HG02973 (cell line): ENCODE results near the gene POLE.
"Not testable (repeated sequence)": the region's sequence is repeated elsewhere in the genome, so short reads cannot be mapped to it uniquely, and the experiment has no call there.

Experiments used
- ATAC-seq: cut with Tn5 transposase; IDR thresholded peaks from one replicate; pipeline ENCODE4 v1.9.1; 2021; ENCODE audit warnings: moderate library complexity; ENCODE audit not compliant: unreplicated experiment

Gene POLE

DNA sequence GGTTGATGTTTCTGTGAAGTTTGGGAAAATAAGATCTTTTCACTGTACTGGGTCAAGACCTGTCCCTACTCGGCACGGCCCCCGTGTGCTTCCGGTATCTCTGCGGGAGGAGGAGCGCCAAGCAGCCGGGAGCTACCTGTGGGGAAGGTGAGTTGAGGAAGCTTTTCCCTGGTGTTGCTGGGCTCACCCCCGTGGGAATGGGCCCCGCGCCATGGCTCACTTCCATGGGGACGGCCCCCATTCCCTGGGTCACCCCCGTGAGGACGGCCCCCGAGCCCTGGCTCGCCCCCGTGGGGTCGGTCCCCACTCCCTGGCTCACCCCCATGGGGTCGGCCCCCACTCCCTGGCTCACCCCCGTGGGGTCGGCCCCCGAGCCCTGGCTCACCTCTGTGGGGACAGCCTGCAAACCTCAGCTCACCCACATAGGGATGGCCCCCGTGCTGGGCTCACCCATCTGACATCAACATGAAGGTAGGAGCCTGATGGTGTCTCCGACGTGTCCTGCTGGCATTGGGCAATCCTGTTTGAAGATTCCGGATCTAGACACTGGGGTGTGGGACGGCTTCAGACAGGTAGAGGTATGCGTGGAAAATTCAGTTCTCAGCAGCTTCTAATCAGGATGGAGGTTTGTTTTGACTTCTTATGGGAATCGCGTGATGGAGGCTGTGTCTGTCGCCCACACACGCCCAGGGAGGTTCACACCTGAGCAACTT lies 85.8 kb downstream of the POLE start:
- ATAC-seq = no peak

DNA sequence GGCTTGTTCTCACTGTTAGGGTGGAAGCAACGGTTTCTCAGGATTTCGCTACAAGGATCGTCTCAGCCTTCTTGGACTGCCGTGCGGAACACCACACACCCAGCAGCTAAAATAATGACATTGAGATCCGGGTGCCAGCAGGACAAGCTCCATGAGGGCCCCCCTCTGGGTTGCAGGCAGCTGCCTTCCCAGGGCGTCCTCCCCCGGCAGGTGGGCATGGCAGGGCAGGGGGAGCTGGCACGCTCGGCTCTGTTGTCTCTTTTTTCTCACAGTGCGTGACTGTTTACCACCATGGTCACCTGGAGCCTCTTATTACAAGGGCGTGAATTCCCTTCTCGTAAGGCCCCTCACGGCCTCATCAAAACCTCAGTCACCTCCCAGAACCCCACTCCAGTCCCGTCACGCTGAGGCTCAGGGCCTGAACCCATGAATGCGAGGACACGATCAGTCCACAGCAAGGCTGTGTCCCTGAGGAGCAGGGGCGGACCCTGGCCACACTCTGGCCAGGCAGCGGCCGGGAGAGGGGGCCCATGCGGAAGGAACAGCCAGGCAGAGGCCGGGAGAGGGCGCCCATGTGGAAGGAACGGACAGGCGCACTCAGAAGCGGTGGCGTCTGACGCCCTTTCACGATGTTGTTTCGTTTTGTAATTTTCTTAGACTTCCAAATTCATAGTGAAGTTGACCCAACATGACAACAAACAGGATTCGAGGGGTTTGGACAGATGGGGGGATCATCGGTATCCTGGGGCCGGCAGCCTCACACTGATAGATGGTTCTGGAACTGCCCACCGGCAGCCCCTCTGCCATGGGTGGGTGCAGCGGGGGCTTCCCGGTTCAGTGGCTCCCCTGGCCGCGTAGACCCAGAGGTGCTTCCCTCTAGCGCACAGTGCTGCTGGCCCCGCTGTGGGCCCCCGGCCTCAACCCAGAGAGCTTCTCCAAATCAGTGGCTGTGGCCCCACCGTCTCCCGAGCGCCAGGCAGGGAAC lies 86.8 kb downstream of the POLE start:
- ATAC-seq = no peak

DNA sequence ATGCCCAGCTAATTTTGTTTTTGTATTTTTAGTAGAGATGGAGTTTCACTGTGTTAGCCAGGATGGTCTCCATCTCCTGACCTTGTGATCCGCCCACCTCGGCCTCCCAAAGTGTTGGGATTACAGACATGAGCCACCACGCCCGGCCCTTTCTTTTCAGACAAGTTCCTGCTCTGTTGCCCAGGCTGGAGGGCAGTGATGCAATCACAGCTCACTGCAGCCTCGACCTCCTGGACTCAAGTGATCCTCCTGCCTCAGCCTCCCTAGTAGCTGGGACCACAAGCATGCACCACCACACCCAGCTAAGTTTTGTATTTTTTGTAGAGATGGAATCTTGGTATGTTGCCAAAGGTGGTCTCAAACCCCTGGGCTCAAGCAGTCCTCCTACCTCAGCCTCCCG lies 87.6 kb downstream of the POLE start:
- ATAC-seq = not testable (repeated sequence)

DNA sequence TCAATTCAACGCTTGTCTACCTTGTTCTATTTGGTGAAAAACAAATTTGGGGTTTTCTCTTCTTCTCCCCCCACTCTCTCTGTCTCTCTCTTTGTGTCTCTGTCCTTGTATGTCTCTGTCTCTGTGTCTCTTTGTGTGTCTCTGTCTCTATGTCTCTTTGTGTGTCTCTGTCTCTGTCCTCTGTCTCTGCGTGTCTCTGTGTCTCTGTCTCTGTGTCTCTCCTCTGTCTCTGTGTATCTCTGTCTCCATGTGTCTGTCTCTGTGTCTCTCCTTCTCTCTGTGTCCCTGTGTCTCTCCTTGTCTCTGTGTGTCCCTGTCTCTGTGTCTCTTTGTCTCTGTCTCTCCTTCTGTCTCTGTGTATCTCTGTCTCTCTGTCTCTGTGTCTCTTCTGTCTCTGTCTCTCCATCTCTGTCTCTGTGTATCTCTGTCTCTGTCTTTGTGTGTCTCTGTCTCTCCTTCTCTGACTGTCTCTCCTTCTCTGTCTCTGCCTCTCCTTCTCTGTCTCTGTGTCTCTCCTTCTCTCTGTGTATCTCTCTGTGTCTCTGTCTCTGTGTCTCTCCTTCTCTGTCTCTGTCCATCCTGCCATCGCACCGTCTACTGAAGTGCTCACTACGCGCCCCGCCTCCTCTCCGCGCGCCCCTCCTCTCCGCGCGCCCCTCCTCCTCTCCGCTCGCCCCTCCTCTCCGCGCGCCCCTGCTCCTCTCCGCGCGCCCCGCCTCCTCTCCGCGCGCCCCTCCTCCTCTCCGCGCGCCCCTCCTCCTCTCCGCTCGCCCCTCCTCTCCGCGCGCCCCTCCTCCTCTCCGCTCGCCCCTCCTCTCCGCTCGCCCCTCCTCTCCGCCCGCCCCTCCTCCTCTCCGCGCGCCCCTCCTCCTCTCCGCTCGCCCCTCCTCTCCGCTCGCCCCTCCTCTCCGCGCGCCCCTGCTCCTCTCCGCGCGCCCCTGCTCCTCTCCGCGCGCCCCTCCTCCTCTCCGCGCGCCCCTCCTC lies 89.5 kb downstream of the POLE start:
- ATAC-seq = no peak

DNA sequence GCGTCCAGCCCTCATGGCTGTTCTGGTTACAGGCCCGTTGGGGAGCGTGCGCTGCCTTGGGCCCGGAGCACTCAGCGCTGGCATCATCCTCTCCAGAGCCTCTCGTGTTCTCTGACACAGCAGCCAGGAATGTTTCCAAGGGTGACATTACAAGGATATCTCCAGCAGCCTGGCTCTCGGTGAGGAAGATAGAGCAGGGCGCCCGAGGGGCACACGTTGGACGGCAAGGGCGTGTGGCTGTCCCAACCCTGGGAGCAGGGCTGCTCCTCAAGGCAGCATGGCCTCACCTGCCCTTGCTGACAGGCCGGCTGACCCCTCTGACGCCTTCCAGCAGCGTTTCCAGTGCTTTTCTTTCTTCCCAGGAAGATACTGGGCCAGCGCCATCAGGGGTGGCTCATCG lies 91.1 kb downstream of the POLE start:
- no peak for ATAC-seq

DNA sequence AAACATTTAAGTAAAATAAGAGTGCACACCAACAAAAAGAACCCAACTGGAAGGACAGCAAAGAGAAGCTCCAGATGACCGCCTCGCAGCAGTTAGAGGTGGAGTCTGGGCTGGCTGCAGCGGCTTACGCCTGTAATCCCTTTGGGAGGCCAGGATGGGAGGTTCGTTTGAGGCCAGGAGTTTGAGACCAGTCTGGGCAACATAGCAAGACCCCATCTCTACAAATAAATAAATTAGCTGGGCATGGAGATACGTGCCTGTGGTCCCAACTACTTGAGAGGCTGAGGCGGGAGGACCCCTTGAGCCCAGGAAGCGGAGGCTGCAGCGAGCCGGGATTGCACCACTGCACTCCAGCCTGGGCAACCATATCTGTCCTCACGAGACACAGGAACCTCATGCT lies 92.0 kb downstream of the POLE start:
- no peak for ATAC-seq

DNA sequence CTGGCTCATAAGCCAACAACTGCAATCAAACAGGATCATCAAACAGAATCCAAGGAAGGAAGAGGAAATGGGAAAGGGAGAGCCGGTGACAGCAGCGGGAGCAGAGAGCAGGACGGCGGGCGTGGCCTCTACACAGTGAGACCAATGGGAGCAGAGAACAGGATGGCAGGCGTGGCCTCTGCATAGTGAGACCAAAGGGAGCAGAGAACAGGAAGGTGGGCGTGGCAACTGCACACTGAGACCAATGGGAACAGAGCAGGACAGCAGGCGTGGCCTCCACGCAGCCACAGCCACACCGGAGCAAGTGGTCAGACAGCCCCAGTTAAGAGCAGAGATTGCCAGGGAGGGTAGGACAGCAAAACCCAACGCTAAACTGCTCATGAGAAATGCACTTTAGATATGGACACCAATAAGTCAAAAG lies 93.2 kb downstream of the POLE start:
- peak; percentile 64 for ATAC-seq

DNA sequence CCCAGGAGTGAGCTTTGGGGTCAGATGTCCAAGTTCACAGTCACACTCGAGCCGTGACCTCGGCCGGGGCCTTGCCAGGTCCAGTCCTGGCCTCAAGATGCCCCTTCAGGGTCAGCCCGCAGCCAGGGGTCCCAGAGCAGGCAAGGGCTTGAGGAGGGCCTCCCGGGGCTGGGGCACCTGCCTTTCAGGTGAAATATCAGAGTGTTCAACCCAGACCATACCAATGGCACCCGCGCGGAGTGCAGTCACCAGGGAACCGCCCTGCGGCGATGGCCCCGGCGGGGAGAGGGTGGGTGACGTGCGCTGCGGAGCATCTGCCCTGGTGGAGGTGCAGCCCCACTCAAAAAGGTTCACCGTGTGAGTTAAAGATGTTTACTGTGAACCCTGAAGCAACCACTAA lies 93.6 kb downstream of the POLE start:
- no peak for ATAC-seq

DNA sequence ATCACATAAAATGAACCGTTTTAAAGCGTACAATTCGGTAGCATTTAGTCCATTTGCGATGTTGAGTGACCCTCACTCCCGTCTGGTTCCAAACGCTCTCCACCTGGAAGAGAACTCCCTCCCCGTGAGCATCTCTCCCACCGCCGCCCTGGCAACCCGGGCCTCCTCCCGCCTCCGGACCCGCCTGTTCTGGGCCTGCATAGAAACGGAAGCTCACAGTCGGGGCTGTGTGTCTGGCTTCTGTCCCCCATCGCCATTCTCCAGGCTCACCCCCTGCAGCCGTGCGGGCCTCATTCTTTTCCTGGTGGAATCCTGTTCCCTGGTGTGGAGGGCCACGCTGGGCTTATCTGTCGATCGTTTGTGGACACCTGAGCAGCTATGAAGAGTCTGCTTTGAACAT lies 94.1 kb downstream of the POLE start:
- ATAC-seq = no peak

DNA sequence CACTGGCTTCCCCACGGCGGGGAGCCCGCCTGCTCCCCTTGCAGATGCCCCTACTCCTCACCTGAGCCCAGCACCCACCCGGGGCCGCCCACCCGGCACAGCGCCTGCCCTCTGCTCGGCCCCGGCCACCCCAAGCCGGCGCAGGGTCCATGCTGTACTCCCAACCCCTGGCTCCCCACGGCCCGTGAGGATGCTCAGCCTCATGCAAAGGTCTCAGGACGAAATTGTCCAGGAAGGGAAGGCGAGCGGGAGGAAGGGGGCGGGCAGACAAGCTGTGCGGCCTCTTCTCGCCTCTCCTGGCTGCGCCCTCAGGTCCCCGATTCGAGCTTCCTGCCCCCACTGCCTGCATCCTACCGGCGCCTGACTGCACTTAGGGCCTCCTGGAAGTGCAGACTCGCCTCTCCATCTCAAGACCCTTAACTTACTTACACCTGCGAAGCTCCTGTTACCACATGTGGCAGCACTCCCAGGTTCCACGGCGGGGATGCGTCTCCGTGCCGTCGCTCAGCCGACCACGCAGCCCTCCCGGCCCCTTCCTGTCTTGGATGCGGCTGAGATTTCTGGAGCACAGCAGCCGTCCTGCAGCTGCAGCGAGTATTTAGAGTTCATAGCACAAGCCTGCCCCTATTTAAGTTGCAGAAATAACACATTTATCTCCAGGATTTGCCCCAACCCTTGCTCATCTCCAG lies 94.7 kb downstream of the POLE start:
- no peak for ATAC-seq

DNA sequence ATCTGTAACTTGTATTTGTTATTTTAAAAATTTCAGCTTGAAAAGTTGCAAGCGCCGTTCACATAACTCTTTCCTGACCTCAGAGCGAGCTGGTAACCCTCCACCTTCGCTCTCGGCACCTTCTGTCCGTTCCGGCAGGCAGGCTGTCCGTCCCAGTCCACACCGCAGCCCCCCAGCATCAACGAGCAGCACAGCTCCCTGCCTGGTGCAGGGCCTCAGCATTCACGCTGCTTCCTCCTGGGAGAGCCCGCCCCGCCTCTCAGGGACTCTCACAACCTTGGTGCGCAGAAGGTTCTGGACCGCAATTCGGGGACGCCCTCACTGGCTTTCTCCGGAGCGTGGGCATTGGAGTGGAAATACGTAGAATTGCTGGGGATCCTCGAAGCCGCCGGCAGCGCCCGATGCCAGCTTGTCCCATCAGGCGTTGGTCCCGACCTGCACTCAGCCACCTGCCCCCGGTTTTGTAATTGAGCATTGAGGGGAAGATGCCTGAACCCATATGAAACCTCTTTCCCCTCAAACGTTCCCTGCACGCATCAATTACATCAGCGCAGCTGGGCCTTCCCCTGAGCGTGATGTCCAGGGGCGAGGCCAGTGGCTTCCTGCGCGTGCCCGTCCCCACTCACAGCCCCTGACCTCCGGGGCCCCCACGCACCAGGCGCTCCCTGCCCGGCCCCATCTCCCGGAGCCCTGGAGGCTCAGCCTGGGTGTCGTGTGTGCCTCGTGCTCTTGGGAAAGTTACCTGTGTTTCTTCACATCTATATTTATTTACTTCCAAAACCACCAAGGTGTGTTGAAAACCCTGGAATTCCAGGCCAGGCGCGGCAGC lies 95.8 kb downstream of the POLE start:
- no peak for ATAC-seq

DNA sequence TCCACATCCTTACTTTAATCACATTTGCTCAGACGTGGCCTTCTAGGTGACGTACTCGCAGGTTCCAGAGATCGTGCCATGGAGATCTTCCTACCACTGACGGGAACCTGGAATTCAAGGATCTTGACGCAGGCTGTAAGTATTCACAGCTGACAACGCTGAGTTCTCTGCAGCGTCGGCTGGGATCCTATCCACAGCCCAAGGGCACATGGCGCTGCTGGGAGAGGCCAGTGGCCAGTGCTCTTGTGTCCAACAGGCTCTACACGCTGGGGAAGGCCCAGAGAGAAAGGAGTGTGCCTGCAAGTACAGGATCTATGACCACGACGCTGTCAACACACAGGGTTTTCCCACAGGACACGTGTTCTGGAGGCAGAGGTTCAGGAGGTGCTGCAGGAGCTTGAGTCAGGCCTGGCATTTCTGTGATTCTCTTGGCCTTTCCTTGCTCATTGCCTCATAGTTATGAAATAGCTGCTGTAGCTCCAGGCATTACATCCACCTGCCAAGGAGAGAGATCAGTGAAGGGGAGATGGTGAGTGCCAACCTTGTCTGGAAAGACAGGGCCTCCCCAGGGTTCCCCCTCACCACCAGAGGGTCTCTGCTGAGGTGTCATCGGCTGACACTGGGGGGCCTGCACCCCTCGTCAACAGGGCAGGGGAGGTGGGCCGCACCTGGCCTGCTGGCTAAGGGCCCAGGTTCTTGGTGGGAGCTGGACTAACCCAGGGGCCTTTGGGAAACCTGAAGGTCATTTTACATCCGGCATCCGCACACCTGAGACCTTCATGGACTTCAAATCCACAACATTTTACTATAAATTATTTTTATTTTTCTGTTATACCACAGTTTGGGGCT lies 98.1 kb downstream of the POLE start:
- ATAC-seq = no peak

DNA sequence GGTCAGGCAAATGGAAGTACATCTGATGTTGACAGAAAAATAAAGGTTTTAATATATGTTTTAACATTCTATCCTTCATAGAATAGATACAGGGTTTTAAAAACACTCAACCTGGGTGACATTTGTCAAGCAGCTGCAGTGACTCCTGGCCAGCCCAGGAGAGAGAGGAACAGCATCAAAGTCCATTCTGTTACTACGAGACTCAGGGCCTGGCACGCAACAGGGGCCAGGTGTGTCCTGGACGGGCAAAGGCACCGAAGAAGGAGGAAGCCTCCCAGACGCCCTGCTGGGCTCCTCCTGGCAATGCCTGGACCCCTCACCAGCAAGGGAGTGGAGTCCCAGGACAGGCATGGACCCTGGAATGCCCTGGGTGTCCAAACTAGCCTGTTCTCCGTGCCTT lies 98.8 kb downstream of the POLE start:
- no peak for ATAC-seq

DNA sequence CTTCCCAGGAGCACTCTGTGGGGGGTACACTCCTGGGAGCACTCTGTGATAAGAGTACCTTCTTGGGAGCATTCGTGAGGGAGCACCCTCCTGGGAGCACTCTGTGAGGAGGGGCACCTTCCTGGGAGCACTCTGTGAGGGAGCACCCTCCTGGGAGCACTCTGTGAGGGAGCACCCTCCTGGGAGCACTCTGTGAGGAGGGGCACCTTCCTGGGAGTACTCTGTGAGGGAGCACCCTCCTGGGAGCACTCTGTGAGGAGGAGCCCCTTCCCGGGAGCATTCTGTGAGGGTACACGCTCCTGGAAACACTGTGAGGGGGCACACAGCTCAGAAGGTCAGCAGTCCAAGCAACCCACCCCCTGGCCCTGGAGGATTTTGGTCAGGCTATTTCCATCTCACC lies 99.4 kb downstream of the POLE start:
- no peak for ATAC-seq

DNA sequence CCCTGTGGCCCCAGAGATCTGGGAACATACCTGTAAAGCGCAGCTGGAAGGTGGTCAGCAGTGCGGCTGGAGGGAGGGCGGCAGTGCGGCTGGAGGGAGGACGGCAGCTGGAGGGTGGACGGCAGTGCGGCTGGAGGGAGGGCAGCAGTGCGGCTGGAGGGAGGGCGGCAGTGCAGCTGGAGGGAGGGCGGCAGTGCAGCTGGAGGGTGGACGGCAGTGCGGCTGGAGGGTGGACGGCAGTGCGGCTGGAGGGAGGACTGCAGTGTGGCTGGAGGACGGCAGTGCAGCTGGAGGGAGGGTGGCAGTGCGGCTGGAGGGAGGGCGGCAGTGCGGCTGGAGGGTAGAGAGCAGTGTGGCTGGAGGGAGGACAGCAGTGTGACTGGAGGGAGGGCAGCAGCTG lies 100.2 kb downstream of the POLE start:
- no peak for ATAC-seq

DNA sequence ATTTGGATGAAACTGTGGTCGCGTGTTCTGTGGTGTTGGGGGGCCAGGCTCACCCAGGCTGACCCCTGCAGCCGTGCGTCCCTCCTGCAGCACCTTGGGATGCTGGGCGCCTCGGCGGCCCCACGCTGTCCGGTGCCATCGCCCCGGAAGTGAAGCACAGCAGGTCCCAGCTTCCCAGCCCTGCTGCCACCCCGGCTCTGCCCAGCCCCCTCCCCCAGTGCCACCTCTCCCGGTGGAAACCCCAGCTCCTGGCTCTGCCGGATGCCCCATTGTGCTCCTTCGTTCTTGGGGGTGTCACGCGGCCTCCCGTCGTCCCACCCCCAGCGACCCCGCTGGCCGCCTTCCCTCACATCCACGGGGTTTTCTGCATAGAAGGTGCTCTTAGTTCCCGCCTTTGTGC lies 102.0 kb downstream of the POLE start:
- ATAC-seq = no peak

DNA sequence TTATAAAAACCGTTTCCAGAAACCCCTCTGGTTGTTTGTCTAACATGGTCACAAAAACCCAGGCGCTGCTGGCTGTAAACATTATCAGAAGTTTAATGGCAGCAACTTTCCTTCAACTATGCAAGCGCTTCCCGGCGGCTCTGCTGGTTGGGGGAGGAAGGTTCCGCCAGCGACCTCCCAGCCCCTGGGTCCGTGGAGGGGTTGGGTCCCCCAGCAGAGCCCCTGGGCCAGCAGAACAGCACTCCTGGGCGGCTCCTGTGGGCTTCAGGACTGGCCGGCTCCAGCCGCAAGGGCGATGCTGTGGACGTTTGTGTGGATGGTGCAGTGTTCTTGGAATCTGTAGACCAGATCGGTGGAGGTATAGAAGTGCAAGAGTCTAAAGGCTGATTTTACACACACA lies 102.7 kb downstream of the POLE start:
- no peak for ATAC-seq

DNA sequence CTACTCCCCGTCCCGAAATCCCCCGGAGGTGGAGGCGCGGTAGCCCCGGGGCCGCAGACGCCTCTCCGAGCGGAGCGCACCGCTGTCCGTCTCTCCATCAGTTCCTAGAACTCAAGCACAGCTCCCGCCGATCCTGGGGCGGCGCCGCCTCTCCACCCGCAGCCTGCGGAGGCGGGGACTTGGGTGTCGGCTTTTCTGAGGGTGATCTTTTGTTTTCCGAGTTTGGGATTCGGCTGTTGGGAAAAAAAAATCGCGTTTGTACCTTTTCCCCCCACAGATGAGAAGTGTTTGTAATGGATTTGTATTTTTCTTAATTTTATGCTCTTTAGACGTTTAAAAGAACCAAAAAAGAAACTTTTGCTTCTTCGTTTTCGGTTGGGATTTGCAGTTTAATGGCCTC lies 103.4 kb downstream of the POLE start:
- no peak for ATAC-seq

DNA sequence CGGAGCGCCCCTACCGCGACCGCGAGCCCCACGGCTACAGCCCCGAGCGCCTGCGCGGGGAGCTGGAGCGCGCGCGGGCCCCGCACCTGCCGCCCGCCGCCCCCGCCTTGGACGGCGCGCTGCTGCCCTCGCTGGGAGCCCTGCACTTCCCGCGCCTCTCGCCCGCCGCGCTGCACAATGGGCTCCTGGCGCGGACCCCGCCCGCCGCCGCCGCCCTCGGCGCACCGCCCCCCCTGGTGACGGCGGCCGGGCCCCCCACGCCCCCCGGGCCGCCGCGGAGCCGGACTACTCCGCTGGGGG lies 103.8 kb downstream of the POLE start:
- ATAC-seq = no peak
